ENCODE measurements around the gene MDM4. TPM values are rescaled to one million over a fixed set of nuclear protein-coding genes. Genes with fewer than 3 reads are reported as not detected.

MDM4 gene
- total RNA-seq, 1 donor from 2014 or later, result 41.1 TPM

- Mint-ChIP-seq H3K27ac (ENCODE audit: unreplicated experiment) (no peak overlapping the region), H3K27me3 (ENCODE audit: low read depth, unreplicated experiment) (peaks cover 20% of the 10 kb centered on the region), H3K4me1 (ENCODE audit: low read depth, unreplicated experiment) (peaks cover 34% of the 10 kb centered on the region), H3K36me3 (ENCODE audit: low read depth, unreplicated experiment) (no peaks in the 10 kb centered on the region), H3K9me3 (ENCODE audit: unreplicated experiment) (no peaks in the 10 kb centered on the region), H3K4me3 (ENCODE audit: unreplicated experiment) (no peak overlapping the region)
- Histone ChIP-seq H3K27me3 (ENCODE audit: insufficient read depth, low read length) (peaks cover 5% of the 10 kb centered on the region), H3K27ac (ENCODE audit: low read depth, low read length) (no peak overlapping the region), H3K79me2 (ENCODE audit: insufficient read depth, low read length) (no peaks in the 10 kb centered on the region), H3K9ac (ENCODE audit: low read length) (no peak overlapping the region), H2AFZ (ENCODE audit: low read depth, low read length) (no peak overlapping the region), H3K9me3 (ENCODE audit: insufficient read depth, low read depth, low read length) (no peaks in the 10 kb centered on the region), H4K20me1 (ENCODE audit: insufficient read depth, low read length) (no peaks in the 10 kb centered on the region), H3K4me1 (ENCODE audit: insufficient read depth, low read length) (peaks cover 14% of the 10 kb centered on the region), H3K4me3 (ENCODE audit: insufficient read depth, low read depth, low read length) (no peak overlapping the region), H3K4me2 (ENCODE audit: low read length) (no peak overlapping the region), H3K36me3 (ENCODE audit: insufficient read depth, low read length) (no peaks in the 10 kb centered on the region)
- DNase-seq (ENCODE audit: low read depth) (no peak), FAIRE-seq (no peak)
- TF ChIP-seq CTCF (IDR thresholded peaks at IDR 0.05; ENCODE audit: insufficient read depth, low read depth, low read length) (no peak), EZH2 (IDR thresholded peaks at IDR 0.05; ENCODE audit: insufficient read depth, low read length) (no peak)
Measured at GRCh38 chr1:204575221-204576190, 59.3 kb downstream of the MDM4 start.

DNA sequence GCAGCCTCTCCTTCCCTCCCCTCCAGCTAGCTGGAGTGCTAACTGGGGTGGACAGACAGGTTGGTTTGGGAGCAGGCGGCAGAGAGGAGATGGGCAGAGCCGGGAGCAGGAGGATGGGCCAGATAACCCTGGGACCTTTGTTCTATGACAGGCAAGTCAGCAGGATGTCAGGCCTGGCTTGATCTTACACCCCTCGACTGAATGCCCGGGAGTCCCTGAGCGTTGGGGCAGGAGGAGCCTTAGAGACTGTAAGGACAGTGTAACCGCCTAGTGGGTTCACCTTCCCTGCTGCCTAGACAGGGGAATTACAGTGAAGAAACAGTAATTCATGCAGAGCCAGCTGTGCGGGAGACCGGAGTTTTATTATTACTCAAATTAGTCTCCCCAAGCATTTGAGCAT lies 60.2 kb downstream of the MDM4 start:
- Histone ChIP-seq H3K9me3 (ENCODE audit: insufficient read depth, low read depth, low read length) (no peaks in the 10 kb centered on the region), H3K79me2 (ENCODE audit: insufficient read depth, low read length) (no peaks in the 10 kb centered on the region), H3K4me3 (ENCODE audit: insufficient read depth, low read depth, low read length) (no peak overlapping the region), H2AFZ (ENCODE audit: low read depth, low read length) (no peak overlapping the region), H3K27me3 (ENCODE audit: insufficient read depth, low read length) (peaks cover 5% of the 10 kb centered on the region), H3K4me2 (ENCODE audit: low read length) (no peak overlapping the region), H3K36me3 (ENCODE audit: insufficient read depth, low read length) (no peaks in the 10 kb centered on the region), H4K20me1 (ENCODE audit: insufficient read depth, low read length) (no peaks in the 10 kb centered on the region), H3K4me1 (ENCODE audit: insufficient read depth, low read length) (peaks cover 14% of the 10 kb centered on the region), H3K9ac (ENCODE audit: low read length) (no peak overlapping the region), H3K27ac (ENCODE audit: low read depth, low read length) (no peak overlapping the region)
- H3K4me3 Mint-ChIP-seq (ENCODE audit: unreplicated experiment), result no peak overlapping the region
- no peaks in the 10 kb centered on the region for H3K36me3 Mint-ChIP-seq (ENCODE audit: low read depth, unreplicated experiment)
- peaks cover 34% of the 10 kb centered on the region for H3K4me1 Mint-ChIP-seq (ENCODE audit: low read depth, unreplicated experiment)
- no peak overlapping the region for H3K27ac Mint-ChIP-seq (ENCODE audit: unreplicated experiment)
- no peaks in the 10 kb centered on the region for H3K9me3 Mint-ChIP-seq (ENCODE audit: unreplicated experiment)
- DNase-seq (ENCODE audit: low read depth) (no peak), FAIRE-seq (no peak)
- peaks cover 20% of the 10 kb centered on the region for H3K27me3 Mint-ChIP-seq (ENCODE audit: low read depth, unreplicated experiment)
- TF ChIP-seq CTCF (IDR thresholded peaks at IDR 0.05; ENCODE audit: insufficient read depth, low read depth, low read length) (no peak), EZH2 (IDR thresholded peaks at IDR 0.05; ENCODE audit: insufficient read depth, low read length) (no peak)
